Stimulated activated CD4-positive, alpha-beta T cell treated with anti-CD3 and anti-CD28 coated beads, Interleukin-15, amount 100 ng/mL, for 48 hours (primary cell): ENCODE results near the gene SHISA5.
"Not testable (repeated sequence)": the region's sequence is repeated elsewhere in the genome, so short reads cannot be mapped to it uniquely, and the experiment has no call there.

Experiments
- DNase-seq, 2 donors: peaks; one replicate each; pipeline ENCODE4 v3.0.0-alpha.2; 2020; ENCODE audit warnings: low read depth in 2 of 2

The SHISA5 gene

GRCh38 chr3:48477959-48478520 lies 25.9 kb downstream of the SHISA5 start:
- DNase-seq: no peak

- no peak for DNase-seq
Measured at GRCh38 chr3:48476426-48477053, 27.4 kb downstream of the SHISA5 start.

- no peak for DNase-seq
Measured at GRCh38 chr3:48475188-48475587, 28.8 kb downstream of the SHISA5 start.

GRCh38 chr3:48474619-48475018 lies 29.4 kb downstream of the SHISA5 start:
- no peak for DNase-seq

- not testable (repeated sequence) for DNase-seq
Measured at GRCh38 chr3:48474031-48474430, 29.9 kb downstream of the SHISA5 start.

GRCh38 chr3:48473617-48473952 lies 30.4 kb downstream of the SHISA5 start:
- no peak for DNase-seq

GRCh38 chr3:48472923-48473616 lies 30.9 kb downstream of the SHISA5 start:
- DNase-seq: peak; percentile 93 to 95

- DNase-seq: no peak
Measured at GRCh38 chr3:48472673-48472922, 31.4 kb downstream of the SHISA5 start.

- DNase-seq: no peak
Measured at GRCh38 chr3:48470286-48470685, 33.7 kb downstream of the SHISA5 start.

GRCh38 chr3:48469046-48469915 lies 34.7 kb downstream of the SHISA5 start:
- no peak for DNase-seq

- no peak for DNase-seq
Measured at GRCh38 chr3:48468329-48468731, 35.6 kb downstream of the SHISA5 start.

GRCh38 chr3:48467473-48468267 lies 36.3 kb downstream of the SHISA5 start:
- DNase-seq: no peak

- DNase-seq: no peak
Measured at GRCh38 chr3:48467110-48467454, 36.9 kb downstream of the SHISA5 start.

GRCh38 chr3:48466386-48467109 lies 37.4 kb downstream of the SHISA5 start:
- no peak for DNase-seq

GRCh38 chr3:48465531-48466378 lies 38.2 kb downstream of the SHISA5 start:
- peak; percentile 68 to 75 for DNase-seq

GRCh38 chr3:48465237-48465530 lies 38.8 kb downstream of the SHISA5 start:
- no peak for DNase-seq

GRCh38 chr3:48464713-48465221 lies 39.2 kb downstream of the SHISA5 start:
- DNase-seq: no peak

GRCh38 chr3:48463703-48464102 lies 40.3 kb downstream of the SHISA5 start:
- DNase-seq: no peak

- DNase-seq: not testable (repeated sequence)
Measured at GRCh38 chr3:48461767-48462166, 42.2 kb downstream of the SHISA5 start.

- no peak for DNase-seq
Measured at GRCh38 chr3:48460517-48460902, 43.5 kb downstream of the SHISA5 start.
